Activated naive CD8-positive, alpha-beta T cell (primary cell): ENCODE measurements around the gene MPIG6B.
A peak's percentile ranks its signal among the peaks of the same experiment; 100 is the strongest.

Source experiments
- H3K27ac Mint-ChIP-seq: one replicate; pipeline ENCODE4 v1.8.0; 2021; ENCODE audit warnings: mixed read lengths
- H3K27me3 Mint-ChIP-seq: one replicate; pipeline ENCODE4 v1.8.0; 2021; ENCODE audit warnings: mixed read lengths
- H3K36me3 Mint-ChIP-seq: one replicate; pipeline ENCODE4 v1.8.0; 2021; ENCODE audit warnings: mixed read lengths
- H3K4me1 Mint-ChIP-seq: one replicate; pipeline ENCODE4 v1.8.0; 2021; ENCODE audit warnings: low read depth, mixed read lengths
- H3K4me3 Mint-ChIP-seq: one replicate; pipeline ENCODE4 v1.8.0; 2021; ENCODE audit warnings: mild to moderate bottlenecking, mixed read lengths
- H3K9me3 Mint-ChIP-seq: one replicate; pipeline ENCODE4 v1.8.0; 2021; ENCODE audit warnings: low read depth, mixed read lengths

Gene MPIG6B

GRCh38 chr6:31723245-31723979, at the start of gene MPIG6B:
TSS of gene MPIG6B (plus strand) at chr6:31723373. CDS start at chr6:31723384, 11 bp downstream.
- no peaks in the 10 kb centered on the region for H3K9me3 Mint-ChIP-seq
- H3K27ac Mint-ChIP-seq: no peak within 1 kb of the TSS
- H3K36me3 Mint-ChIP-seq: peaks cover 4% of the 10 kb centered on the region
- peak within 1 kb of the TSS; percentile 5 for H3K4me3 Mint-ChIP-seq
- H3K4me1 Mint-ChIP-seq: peaks cover 30% of the 10 kb centered on the region
- no peaks in the 10 kb centered on the region for H3K27me3 Mint-ChIP-seq

- Mint-ChIP-seq H3K27ac (no peak overlapping the region), H3K36me3 (no peaks in the 10 kb centered on the region), H3K4me3 (no peak overlapping the region), H3K4me1 (peaks cover 10% of the 10 kb centered on the region), H3K27me3 (no peaks in the 10 kb centered on the region), H3K9me3 (no peaks in the 10 kb centered on the region)
Observed at GRCh38 chr6:31676322-31676903, 46.8 kb upstream of the MPIG6B start.

DNA sequence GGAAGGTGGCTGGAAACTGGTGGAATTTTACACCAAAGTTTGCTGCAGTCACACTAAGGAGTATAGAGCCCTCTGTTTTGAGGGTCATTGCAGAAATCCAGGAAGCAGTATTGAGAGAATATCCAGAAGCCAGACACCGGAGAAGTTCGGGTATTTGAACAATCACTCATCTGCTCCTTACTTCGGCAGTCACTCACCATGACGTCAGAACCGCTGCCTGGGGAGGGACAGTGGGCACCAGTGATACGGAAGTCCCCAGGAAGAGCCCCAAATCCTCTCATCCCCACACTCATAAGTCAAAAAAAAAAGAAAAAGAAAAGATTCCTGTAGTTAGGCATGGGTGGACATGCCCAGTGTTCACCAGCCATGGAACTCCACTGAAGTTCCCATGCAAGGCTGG, 46.3 kb upstream of the MPIG6B start:
- Mint-ChIP-seq H3K36me3 (no peaks in the 10 kb centered on the region), H3K27ac (no peak overlapping the region), H3K4me3 (no peak overlapping the region), H3K9me3 (no peaks in the 10 kb centered on the region), H3K4me1 (peaks cover 13% of the 10 kb centered on the region), H3K27me3 (no peaks in the 10 kb centered on the region)

DNA sequence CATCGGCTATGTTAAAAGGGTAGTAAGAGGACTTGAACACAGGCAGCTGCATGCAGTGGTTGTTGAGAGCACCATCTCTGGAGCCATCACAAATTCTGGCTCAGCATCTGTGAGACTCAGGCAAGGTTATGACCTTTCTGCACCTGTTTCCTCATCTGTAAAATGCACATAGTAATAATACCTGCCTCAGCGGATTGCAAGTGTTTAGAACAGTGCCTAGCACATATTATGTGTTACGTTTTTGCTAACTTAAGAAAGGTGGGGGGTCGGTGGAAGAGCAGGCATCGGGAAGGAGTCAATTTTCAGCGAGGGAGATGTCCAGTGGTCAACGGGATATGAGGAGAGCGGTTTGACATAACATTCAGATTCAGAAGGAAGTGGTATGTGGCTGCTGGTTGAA, 45.2 kb upstream of the MPIG6B start:
- Mint-ChIP-seq H3K9me3 (no peaks in the 10 kb centered on the region), H3K27me3 (no peaks in the 10 kb centered on the region), H3K4me1 (peaks cover 13% of the 10 kb centered on the region), H3K36me3 (no peaks in the 10 kb centered on the region), H3K4me3 (no peak overlapping the region), H3K27ac (no peak overlapping the region)

DNA sequence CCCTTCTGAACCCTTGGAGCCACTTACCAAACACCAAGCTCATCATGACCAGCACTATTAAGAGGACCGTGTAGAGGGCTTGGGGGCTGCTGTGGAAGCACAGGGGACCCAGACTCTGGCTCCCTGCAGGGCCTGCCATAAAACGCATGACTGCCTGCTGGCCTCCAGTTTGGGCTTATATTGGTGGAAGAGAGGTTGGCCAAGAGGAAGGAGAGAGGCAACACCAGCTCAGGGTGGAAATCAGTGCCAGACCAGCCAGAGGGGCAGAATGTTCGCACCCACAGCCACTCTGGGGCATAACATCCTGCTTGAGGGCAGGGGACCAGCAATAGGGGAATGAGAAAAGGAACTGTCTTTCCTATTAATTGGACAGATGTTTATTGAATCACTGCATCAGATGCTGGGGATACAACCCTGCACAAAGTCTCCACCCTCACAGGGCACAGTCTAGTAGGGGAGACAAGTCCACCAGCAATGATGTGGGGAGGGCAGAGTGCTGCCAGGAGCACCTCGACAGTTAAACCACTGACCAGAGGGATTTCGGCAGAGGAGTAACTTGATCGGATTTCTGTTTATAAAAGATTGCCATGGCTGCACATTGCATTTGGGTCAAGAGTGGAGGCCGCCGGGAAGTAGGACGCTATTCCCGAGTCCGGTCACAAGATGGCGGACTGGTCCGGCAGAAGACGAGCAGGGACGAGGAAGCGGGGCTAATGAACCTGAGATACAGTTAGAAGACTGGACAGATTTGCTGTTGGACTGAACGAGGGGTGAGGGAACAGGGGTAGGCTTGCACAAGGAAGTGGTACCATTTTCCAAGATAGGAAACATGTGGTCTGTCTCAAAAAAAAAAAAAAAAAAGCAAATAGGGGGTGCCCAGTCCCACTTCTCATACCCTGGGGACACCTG, 42.7 kb upstream of the MPIG6B start, which contains the start of gene LY6G5C:
LY6G5C (minus strand) TSS at position 842 of the 909 bp plus-strand sequence; CDS start at position 148, 694 bp downstream.
- H3K4me3 Mint-ChIP-seq: peak within 1 kb of the TSS; percentile 91
- H3K27ac Mint-ChIP-seq: peak within 1 kb of the TSS; percentile 79
- no peaks in the 10 kb centered on the region for H3K27me3 Mint-ChIP-seq
- H3K9me3 Mint-ChIP-seq: no peaks in the 10 kb centered on the region
- no peaks in the 10 kb centered on the region for H3K36me3 Mint-ChIP-seq
- peaks cover 13% of the 10 kb centered on the region for H3K4me1 Mint-ChIP-seq

- H3K4me1 Mint-ChIP-seq: peaks cover 13% of the 10 kb centered on the region
- no peaks in the 10 kb centered on the region for H3K36me3 Mint-ChIP-seq
- no peaks in the 10 kb centered on the region for H3K27me3 Mint-ChIP-seq
- peak overlapping the region; percentile 91 for H3K4me3 Mint-ChIP-seq
- no peaks in the 10 kb centered on the region for H3K9me3 Mint-ChIP-seq
- no peak overlapping the region for H3K27ac Mint-ChIP-seq
Observed at GRCh38 chr6:31681135-31681671, 42.0 kb upstream of the MPIG6B start.

DNA sequence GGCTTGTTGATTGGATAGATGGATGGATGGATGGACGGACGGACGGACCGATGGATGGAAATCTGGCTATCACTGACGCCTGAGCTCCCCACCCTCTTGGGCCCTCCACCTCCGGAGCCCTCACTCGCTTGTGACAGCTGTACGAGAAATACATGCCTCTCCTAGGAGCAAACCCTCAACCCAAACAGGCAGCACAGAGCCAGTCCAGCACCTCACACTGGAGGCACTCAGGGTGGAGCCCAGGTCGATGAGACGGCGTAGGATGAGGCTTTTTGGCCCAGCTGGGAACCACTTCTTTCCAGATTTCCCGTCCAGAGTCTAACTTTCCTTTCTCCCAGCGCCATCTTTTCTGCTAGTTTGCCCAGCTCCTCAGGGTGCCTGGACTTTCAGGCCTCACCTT, 39.6 kb upstream of the MPIG6B start:
- Mint-ChIP-seq H3K27me3 (no peaks in the 10 kb centered on the region), H3K4me1 (peaks cover 13% of the 10 kb centered on the region), H3K9me3 (no peaks in the 10 kb centered on the region), H3K4me3 (no peak overlapping the region), H3K27ac (no peak overlapping the region), H3K36me3 (no peaks in the 10 kb centered on the region)

GRCh38 chr6:31686483-31686882, 36.7 kb upstream of the MPIG6B start:
- no peaks in the 10 kb centered on the region for H3K36me3 Mint-ChIP-seq
- no peak overlapping the region for H3K4me3 Mint-ChIP-seq
- H3K27me3 Mint-ChIP-seq: no peaks in the 10 kb centered on the region
- no peaks in the 10 kb centered on the region for H3K9me3 Mint-ChIP-seq
- H3K27ac Mint-ChIP-seq: no peak overlapping the region
- H3K4me1 Mint-ChIP-seq: peaks cover 2% of the 10 kb centered on the region

- Mint-ChIP-seq H3K4me3 (no peak overlapping the region), H3K4me1 (no peaks in the 10 kb centered on the region), H3K9me3 (no peaks in the 10 kb centered on the region), H3K27ac (no peak overlapping the region), H3K36me3 (no peaks in the 10 kb centered on the region), H3K27me3 (no peaks in the 10 kb centered on the region)
Observed at GRCh38 chr6:31687321-31687720, 35.9 kb upstream of the MPIG6B start.

DNA sequence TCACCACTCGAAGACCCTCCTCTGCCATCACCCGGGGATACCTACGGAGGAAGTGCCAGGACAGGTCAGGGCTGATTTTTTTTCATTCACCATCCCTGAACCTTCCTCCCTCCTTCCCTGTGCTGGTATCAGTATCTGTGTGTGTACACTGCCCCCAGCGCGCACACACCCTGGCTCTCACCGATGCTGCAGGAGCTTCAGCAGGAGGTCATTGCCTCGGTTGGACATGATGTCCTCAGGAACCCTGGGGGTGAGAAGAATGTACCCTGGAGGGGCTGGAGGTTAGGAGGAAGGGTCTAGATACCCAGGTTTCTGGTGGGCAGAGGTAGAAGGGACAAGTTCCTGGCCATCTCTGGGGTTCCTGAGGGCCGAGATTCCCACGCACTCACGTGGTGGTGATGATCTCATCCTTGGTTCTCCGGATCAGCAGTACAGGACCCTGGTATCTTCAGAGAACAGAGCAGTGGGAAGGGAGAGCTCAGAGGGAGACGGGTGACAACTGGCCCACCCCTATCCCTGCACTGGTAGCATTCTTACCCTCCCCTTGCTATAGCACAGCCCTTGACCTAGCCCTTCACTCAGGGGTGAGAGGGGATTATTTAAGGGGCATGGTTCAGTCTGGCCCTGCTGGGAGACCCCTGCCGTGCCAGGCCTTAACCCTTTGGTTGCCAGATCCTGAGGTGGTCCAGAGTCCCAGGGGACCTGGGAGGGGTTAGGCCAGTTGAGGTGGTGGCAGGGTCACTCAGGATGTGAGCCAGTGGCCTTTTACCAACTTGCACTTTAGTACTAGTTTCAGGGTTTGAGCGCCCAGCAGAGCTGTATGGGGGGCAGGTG, 35.1 kb upstream of the MPIG6B start:
- peak overlapping the region; percentile 16 for H3K27ac Mint-ChIP-seq
- H3K4me1 Mint-ChIP-seq: no peaks in the 10 kb centered on the region
- no peaks in the 10 kb centered on the region for H3K36me3 Mint-ChIP-seq
- H3K4me3 Mint-ChIP-seq: no peak overlapping the region
- H3K27me3 Mint-ChIP-seq: no peaks in the 10 kb centered on the region
- H3K9me3 Mint-ChIP-seq: no peaks in the 10 kb centered on the region

- peak overlapping the region; percentile 41 for H3K27ac Mint-ChIP-seq
- H3K9me3 Mint-ChIP-seq: no peaks in the 10 kb centered on the region
- H3K4me3 Mint-ChIP-seq: no peak overlapping the region
- H3K27me3 Mint-ChIP-seq: no peaks in the 10 kb centered on the region
- H3K4me1 Mint-ChIP-seq: no peaks in the 10 kb centered on the region
- H3K36me3 Mint-ChIP-seq: no peaks in the 10 kb centered on the region
Observed at GRCh38 chr6:31689249-31690110, 33.7 kb upstream of the MPIG6B start.

DNA sequence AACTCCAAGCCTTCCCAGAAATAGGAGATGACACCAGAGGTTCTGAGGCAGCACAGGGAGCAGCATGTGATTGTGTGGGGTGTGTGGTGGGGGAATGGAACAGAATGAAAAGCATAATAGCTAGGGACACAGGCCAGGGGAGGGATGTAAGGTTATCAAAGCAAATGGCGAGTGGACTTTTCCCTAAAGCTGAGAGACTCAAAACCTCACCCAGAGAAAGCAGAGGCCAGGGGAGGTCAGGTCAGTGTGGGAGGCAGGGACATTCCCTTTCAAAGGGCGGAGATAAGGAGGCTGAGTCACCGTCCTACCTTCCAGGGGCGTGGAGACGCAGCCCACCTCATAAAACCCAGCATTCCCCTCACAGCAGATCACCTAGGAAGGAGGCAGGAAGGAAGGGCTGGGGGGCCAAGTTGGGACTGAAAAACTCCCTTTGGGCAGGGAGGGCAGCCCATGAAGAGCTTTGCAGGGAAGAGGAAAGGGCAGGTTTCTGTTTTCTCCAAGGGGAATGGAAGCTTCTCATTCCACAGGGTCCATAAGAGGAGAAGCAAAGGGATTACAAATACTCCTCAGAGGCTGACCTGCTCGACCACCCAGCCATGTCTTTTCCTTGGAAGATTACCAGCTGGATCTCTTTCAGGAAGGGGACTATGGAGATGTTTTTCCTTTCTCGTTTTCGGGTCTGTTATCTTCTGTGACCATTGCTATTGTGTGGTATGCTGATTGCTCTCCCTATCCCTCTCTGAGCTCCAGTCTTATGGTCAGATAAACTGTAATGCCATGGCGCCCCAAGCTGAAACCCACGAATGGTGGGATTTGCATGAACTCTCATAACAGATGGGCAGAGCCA, 32.7 kb upstream of the MPIG6B start:
- H3K27ac Mint-ChIP-seq: peak overlapping the region; percentile 41
- no peaks in the 10 kb centered on the region for H3K27me3 Mint-ChIP-seq
- H3K9me3 Mint-ChIP-seq: no peaks in the 10 kb centered on the region
- H3K36me3 Mint-ChIP-seq: no peaks in the 10 kb centered on the region
- no peaks in the 10 kb centered on the region for H3K4me1 Mint-ChIP-seq
- no peak overlapping the region for H3K4me3 Mint-ChIP-seq

GRCh38 chr6:31691078-31691463, 32.1 kb upstream of the MPIG6B start:
- H3K27ac Mint-ChIP-seq: no peak overlapping the region
- H3K4me1 Mint-ChIP-seq: no peaks in the 10 kb centered on the region
- H3K4me3 Mint-ChIP-seq: no peak overlapping the region
- no peaks in the 10 kb centered on the region for H3K9me3 Mint-ChIP-seq
- H3K36me3 Mint-ChIP-seq: no peaks in the 10 kb centered on the region
- no peaks in the 10 kb centered on the region for H3K27me3 Mint-ChIP-seq
